GM19397 (cell line): ENCODE data around the gene MET.
"Not testable (repeated sequence)": the region's sequence is repeated elsewhere in the genome, so short reads cannot be mapped to it uniquely, and the experiment has no call there.

Experiments
- ATAC-seq: cut with Tn5 transposase; IDR thresholded peaks from one replicate; pipeline ENCODE4 v1.9.1; 2021; ENCODE audit warnings: mild to moderate bottlenecking, moderate library complexity; ENCODE audit not compliant: unreplicated experiment

Gene MET

GRCh38 chr7:116726713-116727431 is 54.9 kb downstream of the MET start:
- ATAC-seq = no peak

- ATAC-seq = no peak
Measured at GRCh38 chr7:116727432-116728009, 55.5 kb downstream of the MET start.

- no peak for ATAC-seq
Measured at GRCh38 chr7:116728413-116728812, 56.4 kb downstream of the MET start.

GRCh38 chr7:116730097-116731022 is 58.4 kb downstream of the MET start:
- ATAC-seq = no peak

- no peak for ATAC-seq
Measured at GRCh38 chr7:116731023-116731395, 59.0 kb downstream of the MET start.

GRCh38 chr7:116731445-116732335 is 59.7 kb downstream of the MET start:
- no peak for ATAC-seq

GRCh38 chr7:116732788-116733694 is 61.0 kb downstream of the MET start:
- no peak for ATAC-seq

GRCh38 chr7:116733924-116734580 is 62.1 kb downstream of the MET start:
- ATAC-seq = no peak

GRCh38 chr7:116734710-116735109 is 62.7 kb downstream of the MET start:
- no peak for ATAC-seq

GRCh38 chr7:116736927-116737715 is 65.1 kb downstream of the MET start:
- ATAC-seq = no peak

GRCh38 chr7:116738378-116738777 is 66.4 kb downstream of the MET start:
- no peak for ATAC-seq

GRCh38 chr7:116739307-116739706 is 67.3 kb downstream of the MET start:
- no peak for ATAC-seq

- ATAC-seq = no peak
Measured at GRCh38 chr7:116740231-116740630, 68.2 kb downstream of the MET start.

GRCh38 chr7:116740755-116741462 is 68.9 kb downstream of the MET start:
- no peak for ATAC-seq

- no peak for ATAC-seq
Measured at GRCh38 chr7:116741625-116742316, 69.8 kb downstream of the MET start.

GRCh38 chr7:116742641-116743040 is 70.6 kb downstream of the MET start:
- no peak for ATAC-seq

- not testable (repeated sequence) for ATAC-seq
Measured at GRCh38 chr7:116743835-116744234, 71.8 kb downstream of the MET start.
